GM18951 (cell line): ENCODE data around the gene SSH2.
"Not testable (repeated sequence)": the region's sequence is repeated elsewhere in the genome, so short reads cannot be mapped to it uniquely, and the experiment has no call there.

Source experiments
- POLR2A ChIP-seq: IDR thresholded peaks from 4 replicates; pipeline ENCODE4 v1.6.1; 2011; ENCODE audit warnings: mild to moderate bottlenecking; ENCODE audit not compliant: insufficient read length, insufficient read depth; ENCODE audit errors: extremely low read depth
- in situ Hi-C: fragments of 300-500 bp; cut with MboI; formaldehyde crosslinking; loops from one replicate; pipeline ENCODE4 v1.12.0; 2022; ENCODE audit warnings: low sequenced_read_pairs, mixed read lengths, inconsistent platforms; ENCODE audit not compliant: unreplicated experiment

SSH2 gene

DNA sequence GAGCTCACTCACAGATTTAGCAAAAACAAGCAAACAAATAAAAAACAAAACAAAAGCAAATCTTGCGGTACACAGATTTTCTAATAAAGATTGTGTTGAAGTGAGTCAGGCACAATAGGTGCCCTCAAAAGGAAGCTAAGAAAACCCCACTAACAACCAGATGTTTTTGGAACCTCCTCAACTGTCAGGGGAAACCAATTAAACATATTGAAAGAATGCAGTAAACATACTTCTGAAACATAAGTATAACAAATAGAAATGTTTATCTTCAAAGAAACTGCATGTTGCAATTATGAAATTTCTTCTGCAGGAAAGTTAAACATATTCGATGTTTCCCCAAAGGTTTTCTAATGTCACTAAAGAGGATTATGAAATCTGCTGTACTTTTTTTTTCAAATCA is 196.9 kb downstream of the SSH2 start:
- TF ChIP-seq POLR2A, result no peak
- in situ Hi-C loops, result no loop called here

DNA sequence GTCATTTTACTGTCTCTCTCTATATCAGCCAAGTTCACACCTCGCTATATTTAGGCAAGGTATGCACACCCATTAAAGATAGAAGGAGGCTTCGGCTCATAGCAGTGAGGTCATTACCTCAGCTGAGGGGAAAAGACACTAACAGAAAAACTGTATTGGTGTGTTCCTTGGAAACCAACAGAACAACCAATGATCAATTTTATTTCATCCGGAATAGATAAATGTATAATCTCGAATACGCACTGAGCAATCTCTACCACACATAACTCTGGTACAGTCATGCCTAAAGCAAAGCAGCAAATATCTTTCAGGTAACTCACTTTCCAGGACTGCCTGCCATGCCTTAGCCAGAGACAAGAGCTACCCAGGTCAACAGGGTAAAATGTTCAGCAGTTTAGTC is 197.4 kb downstream of the SSH2 start:
- TF ChIP-seq POLR2A, result no peak
- in situ Hi-C loops, result no loop called here

DNA sequence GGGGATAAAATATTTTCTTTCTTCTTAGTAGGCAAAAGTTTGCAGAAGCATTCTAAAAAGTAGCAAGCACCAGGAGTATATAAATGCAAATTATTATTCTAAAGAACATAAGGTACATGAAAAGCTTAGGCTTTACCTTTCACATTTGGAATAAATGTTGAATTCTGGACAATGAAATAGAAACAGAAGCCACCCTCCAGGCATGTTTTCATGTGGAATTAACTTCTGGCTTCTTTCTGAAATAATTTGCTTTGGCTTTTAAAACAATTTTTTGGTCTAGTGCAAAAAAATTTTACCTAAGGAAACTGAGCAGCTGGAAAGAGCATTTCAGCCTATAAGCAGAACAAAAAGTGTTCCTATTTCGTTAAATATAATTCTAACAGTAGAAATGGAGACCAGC is 197.8 kb downstream of the SSH2 start:
- no peak for TF ChIP-seq POLR2A
- in situ Hi-C loops, result no loop called here

DNA sequence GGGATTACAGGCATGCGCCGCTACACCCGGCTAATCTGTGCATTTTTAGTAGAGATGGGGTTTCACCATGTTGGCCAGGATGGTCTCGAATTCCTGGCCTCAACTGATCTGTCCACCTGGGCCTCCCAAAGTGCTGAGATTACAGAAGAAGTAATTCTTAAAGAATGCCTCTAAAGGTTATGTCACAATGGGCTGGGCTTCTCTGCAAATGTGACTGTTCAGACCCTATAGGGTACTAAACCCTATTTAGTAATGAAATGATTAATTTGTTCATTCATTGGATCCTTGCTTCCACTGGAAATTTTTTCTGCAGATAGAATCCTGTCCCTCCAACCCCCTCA is 198.5 kb downstream of the SSH2 start:
- in situ Hi-C loops, result no loop called here
- TF ChIP-seq POLR2A, result no peak

DNA sequence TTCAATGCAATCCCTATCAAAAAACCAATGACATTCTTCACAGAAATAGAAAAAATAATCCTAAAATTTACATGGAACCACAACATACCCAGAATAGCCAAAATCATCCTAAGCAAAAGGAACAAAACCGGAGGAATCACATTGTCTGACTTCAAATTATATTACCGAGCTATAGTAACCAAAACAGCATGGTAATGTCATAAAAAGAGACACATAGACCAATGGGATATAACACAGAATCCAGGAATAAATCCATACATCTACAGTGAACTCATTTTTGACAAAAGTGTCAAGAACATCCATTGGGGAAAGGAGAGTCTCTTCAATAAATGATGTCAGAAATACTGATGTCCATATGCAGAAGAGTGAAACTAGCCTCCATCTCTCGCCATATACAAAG is 201.5 kb downstream of the SSH2 start:
- no peak for TF ChIP-seq POLR2A
- in situ Hi-C loops, result no loop called here

- no peak for TF ChIP-seq POLR2A
- in situ Hi-C loops, result no loop called here
Observed at GRCh38 chr17:29726715-29727252, 203.2 kb downstream of the SSH2 start.

GRCh38 chr17:29725408-29725807 is 204.6 kb downstream of the SSH2 start:
- in situ Hi-C loops, result not testable (repeated sequence)

DNA sequence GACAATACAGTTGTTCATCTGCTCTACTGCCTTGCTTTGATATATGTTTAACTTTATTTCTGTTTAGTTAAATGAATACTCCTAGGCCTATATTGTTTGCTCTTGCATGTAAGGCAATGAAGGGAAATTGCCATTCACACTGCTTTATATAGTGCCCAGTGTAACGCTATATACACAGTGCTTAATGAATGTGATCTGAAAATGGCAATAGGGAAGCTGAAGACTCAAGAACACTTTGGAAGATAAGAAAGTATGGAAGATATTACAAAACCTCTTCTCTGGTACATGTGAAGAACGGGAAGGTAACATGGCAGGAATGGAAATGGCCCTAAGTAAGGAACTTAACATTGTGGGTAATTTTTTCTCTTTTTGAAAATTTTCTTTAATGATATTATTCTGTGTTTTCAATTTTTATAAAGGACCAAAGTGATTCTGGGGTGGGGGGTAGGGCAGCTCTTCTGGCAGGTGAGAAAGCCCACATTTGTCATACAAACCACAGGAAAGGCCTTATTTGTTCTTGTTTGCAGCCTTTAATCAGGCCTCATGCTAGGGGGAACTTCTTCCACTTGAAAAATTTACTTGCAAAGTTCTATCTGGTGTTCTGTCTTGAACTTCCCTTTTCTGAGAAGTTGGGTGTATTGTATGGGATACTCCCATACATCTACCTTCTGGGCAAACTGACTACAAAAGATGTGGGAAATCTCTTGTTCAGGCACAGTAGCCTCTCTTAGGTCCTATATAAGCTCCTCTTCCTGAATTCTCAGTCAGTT is 206.6 kb downstream of the SSH2 start:
- in situ Hi-C loops, result no loop called here
- TF ChIP-seq POLR2A, result no peak

DNA sequence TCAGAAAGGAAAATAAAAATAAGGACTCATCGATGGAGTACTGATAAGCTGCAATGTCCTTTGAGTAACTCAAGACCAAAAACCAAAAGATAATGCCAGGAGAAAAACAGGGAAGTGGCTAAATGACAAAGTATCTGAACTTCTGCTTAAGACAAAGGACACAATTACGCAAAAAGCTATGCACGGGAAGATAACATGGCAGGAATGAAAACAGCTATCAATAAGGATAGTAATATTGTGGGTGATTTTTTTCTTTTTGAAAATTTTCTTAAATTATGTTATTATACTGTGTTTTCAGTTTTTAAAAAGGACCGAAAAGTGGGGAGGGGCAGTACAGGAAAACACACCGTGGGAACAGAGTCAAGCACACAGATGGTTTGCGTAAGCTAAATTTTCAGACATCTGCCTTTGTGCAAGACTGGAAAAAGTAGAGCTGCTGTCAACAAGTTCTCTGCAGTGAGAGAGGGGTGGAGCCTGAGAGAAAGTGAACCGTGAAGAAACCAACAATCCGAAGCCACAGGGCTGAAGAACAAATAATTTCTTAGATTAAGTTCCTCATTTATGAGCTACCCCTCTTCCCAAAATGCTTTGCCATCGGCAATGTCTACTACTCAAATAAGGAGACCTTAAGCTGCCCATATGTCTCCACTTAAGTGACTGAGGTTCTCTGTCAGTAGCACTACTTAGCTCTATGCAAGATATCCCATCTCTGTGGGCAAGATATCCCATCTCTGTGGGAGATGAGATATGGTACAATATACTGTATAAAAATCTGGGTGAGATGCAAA is 207.4 kb downstream of the SSH2 start:
- in situ Hi-C loops, result no loop called here
- no peak for TF ChIP-seq POLR2A

DNA sequence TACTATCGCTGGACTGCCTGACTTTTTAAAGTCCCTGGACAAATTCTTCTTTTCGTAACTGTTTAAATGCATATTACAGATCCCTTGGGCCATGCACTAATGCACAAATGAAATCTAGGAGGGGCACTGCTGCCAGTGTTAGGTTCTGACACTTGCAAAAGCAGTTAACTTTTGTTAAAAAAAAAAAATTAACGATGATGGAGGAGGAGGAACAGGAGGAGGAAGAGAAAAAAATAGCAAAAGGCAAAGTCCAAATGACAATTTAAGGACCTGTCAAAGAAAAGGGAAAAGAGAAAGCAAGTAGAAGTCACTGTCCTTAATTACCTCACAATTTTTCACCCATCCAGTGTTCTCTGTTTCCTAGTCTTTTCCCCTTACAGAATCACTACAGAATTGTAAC is 209.5 kb downstream of the SSH2 start:
- in situ Hi-C loops, result no loop called here
- TF ChIP-seq POLR2A, result no peak

DNA sequence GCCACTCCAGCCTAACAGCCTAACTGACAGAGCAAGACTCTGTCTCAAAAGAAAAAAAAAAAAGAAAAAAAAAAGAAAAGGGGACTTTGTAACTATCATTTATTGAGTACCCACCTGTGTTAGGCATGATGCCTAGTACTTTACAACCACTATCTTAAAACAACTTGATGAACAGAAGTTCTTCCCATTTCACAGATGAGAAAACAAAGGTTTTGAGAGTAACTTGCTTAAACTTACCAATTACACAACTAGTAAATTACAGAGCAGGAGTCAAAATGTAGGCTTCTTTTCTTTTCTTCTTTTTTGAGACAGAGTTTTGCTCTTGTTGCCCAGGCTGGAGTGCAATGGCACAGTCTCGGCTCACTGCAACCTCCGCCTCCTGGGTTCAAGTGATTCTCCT is 210.6 kb downstream of the SSH2 start:
- in situ Hi-C loops, result no loop called here
- no peak for TF ChIP-seq POLR2A

DNA sequence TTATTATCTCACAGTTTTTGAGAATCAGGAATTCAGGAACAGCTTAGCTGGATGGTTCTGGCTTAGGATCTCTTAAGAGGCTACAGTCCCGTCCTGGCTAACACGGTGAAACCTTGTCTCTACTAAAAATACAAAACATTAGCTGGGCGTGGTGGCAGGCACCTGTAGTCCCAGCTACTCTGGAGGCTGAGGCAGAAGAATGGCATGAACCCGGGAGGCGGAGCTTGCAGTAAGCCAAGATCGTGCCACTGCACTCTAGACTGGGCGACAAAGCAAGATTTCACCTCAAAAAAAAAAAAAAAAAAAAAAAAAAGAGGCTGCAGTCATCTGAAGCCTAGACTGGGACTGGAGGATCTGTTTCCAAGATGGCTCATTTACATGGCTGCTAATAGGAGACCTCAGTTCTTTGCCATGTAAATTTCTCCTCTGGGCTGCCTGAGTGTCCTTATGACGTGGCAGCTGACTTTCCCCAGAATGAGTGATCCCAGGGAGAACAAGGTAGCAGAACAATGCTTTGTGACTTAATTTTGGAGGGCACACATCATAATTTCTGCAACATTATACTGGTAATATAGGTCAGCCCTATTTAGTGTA is 211.5 kb downstream of the SSH2 start:
- TF ChIP-seq POLR2A, result no peak
- in situ Hi-C loops, result no loop called here

DNA sequence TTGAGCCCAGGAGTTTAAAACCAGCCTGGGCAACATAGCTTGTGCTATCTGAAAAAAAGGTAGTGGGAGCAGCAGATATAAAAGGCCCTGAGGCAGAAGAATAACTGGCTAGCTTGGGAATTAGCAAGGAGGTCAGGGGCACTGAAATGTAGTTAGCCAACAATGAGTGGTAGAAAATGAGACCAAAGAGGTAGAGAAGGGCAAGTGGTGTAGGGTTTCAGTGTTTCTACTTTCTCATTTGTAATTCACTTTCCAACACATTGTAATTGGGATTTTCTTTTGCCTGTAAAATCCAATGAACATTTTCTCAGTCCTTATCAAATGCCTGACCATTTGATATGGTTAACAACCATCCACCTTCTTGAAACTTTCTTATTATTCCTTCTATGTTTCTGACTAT is 212.2 kb downstream of the SSH2 start:
- in situ Hi-C loops, result no loop called here
- no peak for TF ChIP-seq POLR2A

GRCh38 chr17:29716566-29716965 is 213.5 kb downstream of the SSH2 start:
- no peak for TF ChIP-seq POLR2A
- in situ Hi-C loops, result no loop called here
